ENCODE results near the gene TMX2. TPM values are rescaled to one million over a fixed set of nuclear protein-coding genes. Genes with fewer than 3 reads are reported as not detected.

The TMX2 gene
- total RNA-seq, 1 donor from 2014 or later: 76.5 TPM

- intact Hi-C loops (cut with micrococcal nuclease): no loop called here
Measured at GRCh38 chr11:57762235-57762861, 50.0 kb downstream of the TMX2 start.

DNA sequence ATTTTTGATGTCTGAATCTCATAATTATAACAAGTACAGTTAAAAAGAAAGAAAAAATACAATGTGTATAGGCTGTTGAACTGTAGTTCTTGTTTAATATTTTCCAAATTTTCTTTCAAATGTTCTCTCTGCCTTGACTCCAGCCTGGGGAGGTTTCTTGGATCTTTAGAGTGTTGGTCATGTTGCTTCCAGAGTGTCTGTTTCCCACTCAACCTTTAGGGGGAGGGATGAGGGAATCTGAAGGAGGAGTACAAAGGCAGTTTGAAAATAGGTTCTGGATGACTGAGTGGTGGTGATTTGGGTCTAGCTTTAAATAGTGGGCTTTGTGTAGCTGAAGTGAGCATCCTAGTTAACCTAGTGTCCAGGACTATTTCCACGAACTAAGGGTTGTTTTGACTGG, 51.2 kb downstream of the TMX2 start:
- intact Hi-C loops (cut with micrococcal nuclease): no loop called here

DNA sequence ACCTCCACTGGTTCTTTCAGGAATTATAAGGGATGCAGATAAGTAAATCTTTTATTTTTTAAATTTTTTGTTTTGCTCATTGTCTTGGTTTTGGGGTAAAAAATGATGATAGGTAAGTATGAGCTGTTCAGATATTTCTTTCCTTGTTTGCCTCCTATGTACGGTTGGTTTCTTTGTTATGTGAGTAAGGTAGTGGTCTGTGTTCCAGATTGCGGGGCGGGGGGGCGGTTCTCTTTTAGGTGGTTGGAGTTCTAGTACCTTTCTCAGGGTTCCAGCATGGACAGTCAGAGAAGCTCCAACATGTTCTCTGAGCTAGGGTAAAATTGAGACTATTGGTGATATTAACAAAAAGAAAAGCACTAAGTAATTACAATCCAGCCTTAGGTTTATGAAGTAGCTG, 51.6 kb downstream of the TMX2 start:
- intact Hi-C loops (cut with micrococcal nuclease): no loop called here

DNA sequence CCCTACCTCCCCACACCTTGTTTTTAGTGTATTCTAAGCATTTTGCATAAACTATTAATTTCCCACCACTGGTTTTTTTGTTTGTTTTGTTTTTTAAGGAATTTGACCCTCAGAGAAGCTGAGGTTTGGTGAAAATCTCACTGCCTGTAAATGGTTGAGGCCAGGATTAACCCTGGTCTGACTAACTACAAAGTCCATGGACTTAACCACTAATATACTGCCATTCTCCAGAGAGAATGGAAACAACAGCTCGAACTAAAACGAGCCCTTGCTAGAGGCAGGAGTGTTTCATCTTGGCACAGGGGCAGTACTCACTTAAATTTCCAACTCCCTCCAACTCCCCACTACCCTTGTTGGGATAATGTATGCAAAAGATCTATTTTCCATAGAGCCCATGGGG, 52.2 kb downstream of the TMX2 start:
- intact Hi-C loops (cut with micrococcal nuclease): no loop called here

DNA sequence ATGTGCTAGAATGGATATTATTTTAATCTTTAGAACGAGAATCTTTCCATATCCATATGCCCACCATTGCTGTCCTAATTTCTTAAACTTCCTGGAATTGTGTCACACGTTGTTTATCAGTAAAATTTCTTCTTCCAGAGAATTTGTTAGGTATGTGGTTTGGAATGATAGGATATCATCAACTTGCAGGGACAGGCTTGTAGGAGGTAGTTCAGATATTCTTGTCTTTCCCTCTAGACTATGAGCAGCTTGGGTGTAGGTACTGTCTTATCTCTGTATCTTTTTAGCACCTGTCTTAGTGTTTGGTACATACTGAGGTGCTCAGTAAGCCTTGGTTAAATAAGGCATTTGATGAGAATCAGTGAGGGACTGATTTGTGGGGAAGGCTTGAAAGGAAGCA, 52.6 kb downstream of the TMX2 start:
- intact Hi-C loops (cut with micrococcal nuclease): no loop called here

GRCh38 chr11:57770793-57771192, 58.4 kb downstream of the TMX2 start:
- intact Hi-C loops (cut with micrococcal nuclease): no loop called here

GRCh38 chr11:57771365-57771764, 59.0 kb downstream of the TMX2 start:
- intact Hi-C loops (cut with micrococcal nuclease): no loop called here

DNA sequence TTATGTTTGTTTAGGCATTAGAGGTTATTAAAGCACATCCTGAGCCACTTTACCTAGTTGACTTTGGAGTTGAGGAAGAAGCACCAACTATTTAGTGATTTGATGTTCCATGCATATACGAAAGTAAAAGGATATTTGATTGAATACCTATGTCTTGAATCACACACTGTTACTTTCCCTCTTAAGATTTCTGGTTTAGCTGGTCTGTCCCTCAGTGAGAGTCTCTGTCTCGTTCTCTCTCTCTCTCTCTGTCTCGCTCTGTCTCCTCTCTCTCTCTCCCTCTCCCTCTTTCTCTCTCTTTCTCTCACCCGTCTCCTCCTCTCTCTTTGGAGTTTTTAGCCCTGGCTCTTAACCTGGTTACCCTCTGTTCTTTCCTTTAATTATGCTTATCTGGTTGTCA, 60.2 kb downstream of the TMX2 start:
- intact Hi-C loops (cut with micrococcal nuclease): no loop called here

GRCh38 chr11:57773026-57773598, 60.7 kb downstream of the TMX2 start:
- intact Hi-C loops (cut with micrococcal nuclease): no loop called here

DNA sequence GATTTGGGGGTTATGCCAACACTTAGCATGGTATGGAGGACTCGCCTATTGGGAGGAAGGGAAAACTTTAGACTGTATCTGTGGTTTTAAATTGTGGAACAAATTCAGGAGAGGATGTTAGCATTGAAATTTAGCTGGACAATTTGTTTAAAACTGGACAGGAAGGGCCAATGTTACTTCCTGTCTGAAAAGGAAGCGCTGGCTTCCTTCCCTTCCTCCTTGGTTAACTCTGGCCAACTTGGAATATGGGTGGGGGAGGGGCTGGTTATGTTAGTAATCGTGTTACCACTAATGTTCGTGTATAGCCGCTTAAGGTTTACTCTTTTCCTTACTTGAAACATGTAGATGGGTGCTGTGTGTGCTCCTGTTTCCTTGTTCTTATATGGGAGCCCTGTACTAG, 63.1 kb downstream of the TMX2 start:
- intact Hi-C loops (cut with micrococcal nuclease): no loop called here

GRCh38 chr11:57776031-57776521, 63.7 kb downstream of the TMX2 start:
- intact Hi-C loops (cut with micrococcal nuclease): no loop called here

DNA sequence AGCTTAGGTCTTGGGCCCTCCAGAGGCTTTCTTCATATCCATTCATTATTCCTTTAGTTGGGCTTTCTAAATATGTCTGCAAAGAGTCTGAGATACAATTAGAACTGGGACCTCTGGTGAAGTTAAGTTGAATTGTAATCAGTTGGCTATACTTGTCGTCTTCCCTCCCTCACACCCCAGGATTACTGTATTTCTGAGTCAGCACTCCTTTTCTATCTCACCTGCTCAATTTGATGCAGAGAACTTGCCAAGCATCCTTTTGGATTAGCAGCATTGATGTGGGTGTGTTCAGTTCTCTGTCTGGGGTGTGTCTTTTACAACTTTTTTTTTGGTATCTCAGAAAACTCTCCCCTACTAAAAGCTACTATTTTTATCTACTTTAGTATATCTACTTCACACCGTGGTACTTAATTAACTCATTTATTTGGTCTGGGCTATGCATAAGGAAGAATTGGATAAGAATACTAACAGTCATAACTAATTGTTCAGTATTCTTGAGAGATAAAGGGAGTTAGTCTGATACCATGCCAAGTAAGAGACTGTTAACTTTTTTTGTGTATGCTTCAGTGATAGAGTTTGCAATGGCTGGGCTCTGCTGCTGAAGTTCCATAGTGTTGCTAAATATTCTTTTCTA, 64.3 kb downstream of the TMX2 start:
- intact Hi-C loops (cut with micrococcal nuclease): no loop called here

DNA sequence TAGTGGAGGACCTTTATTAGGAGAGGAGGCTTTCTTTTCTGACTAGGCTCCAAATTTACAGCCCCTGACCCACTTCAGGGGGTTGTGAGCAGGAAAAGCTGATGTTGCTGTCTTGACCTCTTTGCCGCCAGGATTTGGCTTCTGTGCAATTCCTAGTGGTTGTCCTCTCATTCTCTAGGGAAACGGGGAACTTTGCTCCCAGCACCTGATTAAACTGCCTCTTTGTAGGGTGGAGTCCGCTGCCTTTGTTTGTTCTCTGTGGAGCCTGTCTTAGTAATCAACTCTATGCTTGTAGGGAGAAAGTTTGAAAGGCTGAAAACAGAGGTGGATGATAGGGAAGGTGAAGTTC, 65.5 kb downstream of the TMX2 start:
- intact Hi-C loops (cut with micrococcal nuclease): no loop called here

DNA sequence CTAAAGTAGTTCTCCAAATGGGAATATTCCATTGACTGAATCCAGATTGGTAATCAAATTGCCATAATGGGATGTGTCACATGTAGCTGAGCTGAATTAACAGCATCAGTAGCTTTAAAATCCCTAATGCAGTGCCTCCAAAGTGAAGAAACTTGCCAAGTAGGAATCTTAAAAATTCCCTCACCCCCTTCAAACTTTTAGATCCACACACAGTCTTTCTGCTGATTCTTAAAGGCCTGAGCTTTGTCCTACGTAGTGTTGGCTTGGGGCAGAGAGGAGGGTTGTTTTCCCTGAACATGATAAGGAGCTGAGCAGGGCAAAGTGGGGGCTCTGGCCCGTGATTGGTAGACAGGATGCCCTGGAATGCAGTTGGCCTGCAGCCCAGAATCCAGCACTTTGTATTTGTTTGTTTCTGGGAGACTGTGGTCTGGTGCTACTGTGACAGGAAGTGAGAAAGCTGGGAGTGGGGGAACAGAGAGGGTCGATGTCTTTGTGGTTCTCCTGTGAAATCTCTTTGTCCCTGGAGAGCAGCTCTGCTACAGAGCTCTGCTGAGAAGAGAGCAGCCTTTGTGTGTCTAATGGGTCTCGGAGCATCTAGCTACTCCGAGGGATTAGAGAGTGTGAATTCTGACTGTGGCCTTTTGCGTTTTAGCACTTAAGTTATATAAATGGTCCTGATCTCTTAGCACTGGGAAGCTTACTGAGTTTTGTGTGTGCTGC, 66.1 kb downstream of the TMX2 start:
- intact Hi-C loops (cut with micrococcal nuclease): no loop called here

- intact Hi-C loops (cut with micrococcal nuclease): no loop called here
Measured at GRCh38 chr11:57779276-57779675, 66.9 kb downstream of the TMX2 start.

- intact Hi-C loops (cut with micrococcal nuclease): no loop called here
Measured at GRCh38 chr11:57781529-57781943, 69.1 kb downstream of the TMX2 start.

DNA sequence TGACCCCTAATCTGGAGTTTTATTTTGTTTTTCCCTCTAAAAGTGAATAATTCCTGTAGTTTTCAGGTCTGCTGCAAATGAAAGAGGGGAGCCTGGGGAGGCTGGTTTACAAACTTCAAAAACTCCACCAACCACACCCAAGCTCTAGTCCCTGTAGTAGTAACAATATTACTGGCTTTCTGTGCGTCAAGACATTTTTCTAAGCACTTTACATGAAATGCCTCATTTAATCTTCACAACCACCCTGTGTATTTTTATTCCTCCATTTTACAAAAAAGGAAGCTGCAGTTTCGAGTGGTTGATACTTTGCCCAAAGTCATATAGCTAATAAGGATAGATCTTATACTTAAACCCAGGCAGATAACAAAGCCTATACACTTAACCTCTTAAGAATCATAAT, 72.7 kb downstream of the TMX2 start:
- intact Hi-C loops (cut with micrococcal nuclease): no loop called here

- intact Hi-C loops (cut with micrococcal nuclease): no loop called here
Measured at GRCh38 chr11:57786436-57786835, 74.0 kb downstream of the TMX2 start.

- intact Hi-C loops (cut with micrococcal nuclease): no loop called here
Measured at GRCh38 chr11:57787006-57787604, 74.7 kb downstream of the TMX2 start.

DNA sequence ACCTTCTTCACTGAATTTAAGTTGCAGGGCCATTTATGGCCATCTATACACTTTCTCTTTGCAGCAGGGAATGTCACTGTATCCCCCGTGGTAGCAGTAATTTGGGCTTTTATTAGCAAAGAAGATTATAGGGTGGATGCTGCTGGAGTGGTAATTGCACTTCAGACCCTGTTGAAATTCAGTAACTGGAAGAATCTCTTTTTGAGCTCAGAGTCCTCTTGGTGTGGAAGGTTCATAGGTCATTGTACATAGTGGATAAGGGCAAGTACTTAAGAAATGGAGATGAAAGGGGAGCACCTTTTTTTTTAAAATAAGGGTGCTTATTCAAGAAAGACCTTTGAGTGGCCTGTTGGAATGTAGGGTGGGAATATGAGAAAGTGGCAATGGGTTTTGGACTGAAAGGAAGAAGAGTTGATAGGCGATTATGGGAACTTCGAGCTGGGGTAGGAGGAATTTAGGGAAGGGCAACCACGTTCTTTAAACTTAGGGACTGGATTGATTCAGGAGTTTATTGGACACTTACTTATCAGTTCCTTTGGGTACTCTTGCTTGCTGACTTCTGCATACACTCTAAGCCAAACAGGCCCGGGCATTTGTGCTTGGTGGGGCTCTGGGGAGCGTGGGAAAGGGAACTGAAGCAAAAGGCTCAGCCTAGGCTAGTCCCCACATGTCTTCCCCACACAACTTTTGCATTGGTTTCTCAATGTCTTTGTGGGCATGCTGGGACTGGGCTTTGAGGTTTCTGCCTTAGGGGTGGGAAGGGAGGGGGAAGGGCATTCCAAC, 75.7 kb downstream of the TMX2 start:
- intact Hi-C loops (cut with micrococcal nuclease): no loop called here

DNA sequence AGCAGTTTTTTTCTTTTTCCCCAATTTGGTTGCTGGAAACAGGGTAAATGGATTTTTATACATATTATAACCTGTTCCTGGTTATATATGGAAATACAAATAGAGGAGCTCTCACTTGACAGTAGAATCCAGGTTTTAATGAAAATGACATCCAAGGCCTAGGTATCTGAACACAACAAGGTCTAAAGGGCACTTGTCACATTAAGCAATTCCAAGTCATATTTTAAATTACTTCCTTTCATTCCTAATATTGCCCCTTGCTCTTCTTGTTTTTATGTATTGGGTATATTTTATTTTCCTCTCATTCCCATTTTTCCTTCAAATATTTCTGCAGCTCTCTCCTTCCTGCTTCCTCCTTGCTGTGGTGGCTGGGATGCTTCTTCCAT, 76.3 kb downstream of the TMX2 start:
- intact Hi-C loops (cut with micrococcal nuclease): no loop called here

All from T-helper 1 cell treated with Interleukin-12 subunit alpha and Interleukin-12 subunit beta and Interleukin-4 antibody, amounts not matched to agents 30 ng/mL and 1 ng/mL, for 36 hours (primary cell).